SU-DHL-6 (cell line): ENCODE measurements around the gene ADCY2.

ENCODE experiments used
- EZH2phosphoT487 ChIP-seq: fragments of 200-600 bp; sonication (generic), shearing (Covaris generic); conservative IDR thresholded peaks from 2 replicates; pipeline ENCODE4 v1.6.1; 2018; ENCODE audit warnings: mild to moderate bottlenecking, antibody characterized with exemption, low read length, moderate library complexity, mixed read lengths
- TF ChIP-seq, protein P1 (sequence below): fragments of 200-600 bp; sonication (generic); IDR thresholded peaks from one replicate; pipeline ENCODE4 v1.5.1; 2017; ENCODE audit warnings: antibody characterized with exemption, mild to moderate bottlenecking, low read length, moderate library complexity; ENCODE audit not compliant: insufficient read depth, poor library complexity, severe bottlenecking

GRCh38 chr5:7872517-7873130 lies 476.7 kb downstream of the ADCY2 start:
- TF ChIP-seq, protein P1, sequence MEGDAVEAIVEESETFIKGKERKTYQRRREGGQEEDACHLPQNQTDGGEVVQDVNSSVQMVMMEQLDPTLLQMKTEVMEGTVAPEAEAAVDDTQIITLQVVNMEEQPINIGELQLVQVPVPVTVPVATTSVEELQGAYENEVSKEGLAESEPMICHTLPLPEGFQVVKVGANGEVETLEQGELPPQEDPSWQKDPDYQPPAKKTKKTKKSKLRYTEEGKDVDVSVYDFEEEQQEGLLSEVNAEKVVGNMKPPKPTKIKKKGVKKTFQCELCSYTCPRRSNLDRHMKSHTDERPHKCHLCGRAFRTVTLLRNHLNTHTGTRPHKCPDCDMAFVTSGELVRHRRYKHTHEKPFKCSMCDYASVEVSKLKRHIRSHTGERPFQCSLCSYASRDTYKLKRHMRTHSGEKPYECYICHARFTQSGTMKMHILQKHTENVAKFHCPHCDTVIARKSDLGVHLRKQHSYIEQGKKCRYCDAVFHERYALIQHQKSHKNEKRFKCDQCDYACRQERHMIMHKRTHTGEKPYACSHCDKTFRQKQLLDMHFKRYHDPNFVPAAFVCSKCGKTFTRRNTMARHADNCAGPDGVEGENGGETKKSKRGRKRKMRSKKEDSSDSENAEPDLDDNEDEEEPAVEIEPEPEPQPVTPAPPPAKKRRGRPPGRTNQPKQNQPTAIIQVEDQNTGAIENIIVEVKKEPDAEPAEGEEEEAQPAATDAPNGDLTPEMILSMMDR, result no peak
- no peak for TF ChIP-seq EZH2phosphoT487
